ENCODE results near the gene ATP6V0C.

DNA sequence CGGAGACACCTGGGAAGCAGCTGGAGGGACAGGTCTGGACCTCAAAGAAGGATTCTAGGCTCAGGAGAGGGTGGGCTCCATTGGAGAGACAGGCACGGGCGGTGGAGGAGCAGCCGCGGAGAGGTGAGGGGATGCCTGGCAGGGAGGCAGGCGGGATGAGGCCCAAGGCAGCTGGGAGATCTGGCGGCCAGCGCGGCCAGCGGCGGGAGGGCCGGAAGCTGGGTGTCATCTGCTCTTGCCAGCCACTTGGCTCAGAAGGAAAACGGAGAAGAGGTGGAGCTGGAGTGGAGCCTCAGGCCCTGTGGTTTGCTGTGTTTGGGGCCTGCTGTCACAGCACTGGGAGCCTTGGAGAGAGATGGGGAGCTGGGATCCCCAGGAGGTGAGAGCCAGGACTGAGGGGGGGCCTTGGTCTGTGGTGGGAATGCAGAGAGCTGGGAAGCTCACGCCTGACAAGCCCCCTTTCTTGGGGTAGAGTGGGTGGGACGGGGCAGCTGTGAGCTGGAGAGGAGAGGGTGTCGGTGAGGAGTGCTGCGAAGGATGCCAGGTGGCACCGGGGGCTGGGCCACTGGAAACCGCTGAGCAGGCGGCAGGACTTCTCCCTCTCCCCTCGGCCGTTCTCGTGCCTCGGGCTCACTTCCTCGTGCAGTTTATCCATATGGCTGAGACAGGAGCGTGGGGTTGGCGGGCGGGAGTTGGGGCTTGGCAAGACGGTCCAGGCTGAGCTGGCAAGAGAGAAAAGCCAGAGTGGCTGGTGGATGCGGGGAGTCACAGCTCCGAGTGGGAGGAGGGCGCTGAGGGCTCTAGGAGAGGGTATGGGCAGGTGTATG lies 30.8 kb upstream of the ATP6V0C start:
- TF ChIP-seq, protein P1, sequence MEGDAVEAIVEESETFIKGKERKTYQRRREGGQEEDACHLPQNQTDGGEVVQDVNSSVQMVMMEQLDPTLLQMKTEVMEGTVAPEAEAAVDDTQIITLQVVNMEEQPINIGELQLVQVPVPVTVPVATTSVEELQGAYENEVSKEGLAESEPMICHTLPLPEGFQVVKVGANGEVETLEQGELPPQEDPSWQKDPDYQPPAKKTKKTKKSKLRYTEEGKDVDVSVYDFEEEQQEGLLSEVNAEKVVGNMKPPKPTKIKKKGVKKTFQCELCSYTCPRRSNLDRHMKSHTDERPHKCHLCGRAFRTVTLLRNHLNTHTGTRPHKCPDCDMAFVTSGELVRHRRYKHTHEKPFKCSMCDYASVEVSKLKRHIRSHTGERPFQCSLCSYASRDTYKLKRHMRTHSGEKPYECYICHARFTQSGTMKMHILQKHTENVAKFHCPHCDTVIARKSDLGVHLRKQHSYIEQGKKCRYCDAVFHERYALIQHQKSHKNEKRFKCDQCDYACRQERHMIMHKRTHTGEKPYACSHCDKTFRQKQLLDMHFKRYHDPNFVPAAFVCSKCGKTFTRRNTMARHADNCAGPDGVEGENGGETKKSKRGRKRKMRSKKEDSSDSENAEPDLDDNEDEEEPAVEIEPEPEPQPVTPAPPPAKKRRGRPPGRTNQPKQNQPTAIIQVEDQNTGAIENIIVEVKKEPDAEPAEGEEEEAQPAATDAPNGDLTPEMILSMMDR (IDR thresholded peaks at IDR 0.05; ENCODE audit: poor library complexity, severe bottlenecking) = no peak
- TF ChIP-seq EZH2 (IDR thresholded peaks at IDR 0.05; ENCODE audit: borderline replicate concordance, insufficient read depth, low read length, poor library complexity, severe bottlenecking) (no peak), RAD21 (conservative IDR thresholded peaks at IDR 0.05) (no peak), POLR2AphosphoS5 (IDR thresholded peaks at IDR 0.05) (no peak), EP300 (conservative IDR thresholded peaks at IDR 0.05; ENCODE audit: poor library complexity, severe bottlenecking) (no peak), SMC3 (conservative IDR thresholded peaks at IDR 0.05; ENCODE audit: poor library complexity) (no peak)

All from neural cell (in vitro differentiated cells).